Upper lobe of left lung (tissue), 4 donors: ENCODE measurements around the gene PXMP4.

Experiments used
- EP300 ChIP-seq, 4 donors: sonication (generic); formaldehyde crosslinking; IDR thresholded peaks; one replicate each; pipeline ENCODE4 v1.5.1; 2017; ENCODE audit warnings: antibody characterized with exemption in 4 of 4, control low read depth in 2 of 4
- POLR2A ChIP-seq, 4 donors: fragments of 450-650 bp; IDR thresholded peaks; one replicate each; pipeline ENCODE4 v1.5.1; 2016 to 2017; ENCODE audit warnings: antibody characterized with exemption in 4 of 4, mild to moderate bottlenecking in 2 of 4
- POLR2AphosphoS5 ChIP-seq, 2 donors: sonication (generic); formaldehyde crosslinking; IDR thresholded peaks; one replicate each; pipeline ENCODE4 v1.5.1; 2017; ENCODE audit warnings: antibody characterized with exemption in 2 of 2
- TF ChIP-seq, protein P1 (sequence below), 6 experiments: fragments of 450-650 bp in 4 of 6; fragments of 200-600 bp in 2 of 6; sonication (generic) in 2 of 6; IDR thresholded peaks; one replicate each; pipeline ENCODE4 v1.5.1; 2016 to 2019; ENCODE audit warnings: antibody characterized with exemption in 6 of 6

GRCh38 chr20:33687370-33687915, 32.7 kb downstream of the PXMP4 start:
- TF ChIP-seq, protein P1, sequence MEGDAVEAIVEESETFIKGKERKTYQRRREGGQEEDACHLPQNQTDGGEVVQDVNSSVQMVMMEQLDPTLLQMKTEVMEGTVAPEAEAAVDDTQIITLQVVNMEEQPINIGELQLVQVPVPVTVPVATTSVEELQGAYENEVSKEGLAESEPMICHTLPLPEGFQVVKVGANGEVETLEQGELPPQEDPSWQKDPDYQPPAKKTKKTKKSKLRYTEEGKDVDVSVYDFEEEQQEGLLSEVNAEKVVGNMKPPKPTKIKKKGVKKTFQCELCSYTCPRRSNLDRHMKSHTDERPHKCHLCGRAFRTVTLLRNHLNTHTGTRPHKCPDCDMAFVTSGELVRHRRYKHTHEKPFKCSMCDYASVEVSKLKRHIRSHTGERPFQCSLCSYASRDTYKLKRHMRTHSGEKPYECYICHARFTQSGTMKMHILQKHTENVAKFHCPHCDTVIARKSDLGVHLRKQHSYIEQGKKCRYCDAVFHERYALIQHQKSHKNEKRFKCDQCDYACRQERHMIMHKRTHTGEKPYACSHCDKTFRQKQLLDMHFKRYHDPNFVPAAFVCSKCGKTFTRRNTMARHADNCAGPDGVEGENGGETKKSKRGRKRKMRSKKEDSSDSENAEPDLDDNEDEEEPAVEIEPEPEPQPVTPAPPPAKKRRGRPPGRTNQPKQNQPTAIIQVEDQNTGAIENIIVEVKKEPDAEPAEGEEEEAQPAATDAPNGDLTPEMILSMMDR (IDR thresholded peaks at IDR 0.05), result no peak
- TF ChIP-seq POLR2A (IDR thresholded peaks at IDR 0.05) (no peak), POLR2AphosphoS5 (IDR thresholded peaks at IDR 0.05) (no peak), EP300 (IDR thresholded peaks at IDR 0.05) (no peak)
